SU-DHL-6 (cell line): Measurements from ENCODE around the gene STK11.

Experiments used
- H2AFZ ChIP-seq: fragments of 200-600 bp; sonication (generic); 2 replicates; pipeline ENCODE4 v1.6.1; 2014; ENCODE audit warnings: low read depth, mild to moderate bottlenecking, moderate library complexity, mixed read lengths, antibody characterized with exemption, low read length; ENCODE audit not compliant: severe bottlenecking
- H3F3A ChIP-seq: fragments of 200-600 bp; shearing (Covaris generic); 2 replicates; pipeline ENCODE4 v1.6.0; 2016; ENCODE audit warnings: antibody characterized with exemption, mild to moderate bottlenecking; ENCODE audit not compliant: insufficient read depth
- H3K27ac ChIP-seq: fragments of 200-600 bp; sonication (generic); 2 replicates; pipeline ENCODE4 v1.5.1; 2016; ENCODE audit warnings: low read depth, mild to moderate bottlenecking, low read length, moderate library complexity, mixed read lengths
- H3K27me3 ChIP-seq: fragments of 200-600 bp; sonication (generic), shearing (Covaris generic); 2 replicates; pipeline ENCODE4 v1.6.0; 2014; ENCODE audit warnings: mild to moderate bottlenecking, low read length
- H3K36me3 ChIP-seq: fragments of 200-600 bp; sonication (generic); 2 replicates; pipeline ENCODE4 v1.6.1; 2014; ENCODE audit warnings: mild to moderate bottlenecking, low read length, mixed read lengths
- H3K4me2 ChIP-seq: fragments of 300-600, 200-600 bp; shearing (Covaris generic), sonication (generic); 2 replicates; pipeline ENCODE4 v1.6.0; 2014; ENCODE audit warnings: low read length, low read depth, mild to moderate bottlenecking; ENCODE audit not compliant: poor library complexity, severe bottlenecking
- H3K4me3 ChIP-seq: fragments of 200-600 bp; sonication (generic); 2 replicates; pipeline ENCODE4 v1.5.1; 2014; ENCODE audit warnings: antibody characterized with exemption, low read length, mild to moderate bottlenecking, mixed read lengths; ENCODE audit not compliant: insufficient read depth, poor library complexity, severe bottlenecking
- H3K79me2 ChIP-seq: fragments of 200-600 bp; sonication (generic); 2 replicates; pipeline ENCODE4 v1.6.1; 2014; ENCODE audit warnings: mild to moderate bottlenecking, low read length, moderate library complexity; ENCODE audit not compliant: insufficient read depth
- H3K9ac ChIP-seq: fragments of 200-600 bp; sonication (generic); 2 replicates; pipeline ENCODE4 v1.7.0; 2014; ENCODE audit warnings: mild to moderate bottlenecking, low read length
- H3K9me2 ChIP-seq: fragments of 200-600 bp; sonication (generic); replicated peaks from 2 replicates; pipeline ENCODE4 v1.6.1; 2014; ENCODE audit warnings: low read length; ENCODE audit not compliant: insufficient read depth
- H3K9me3 ChIP-seq: fragments of 200-600 bp; sonication (generic); 2 replicates; pipeline ENCODE4 v1.6.1; 2014; ENCODE audit warnings: low read length, mixed read lengths; ENCODE audit not compliant: insufficient read depth
- H4K20me1 ChIP-seq: fragments of 200-600 bp; sonication (generic); 2 replicates; pipeline ENCODE4 v1.6.1; 2014; ENCODE audit warnings: low read depth, mild to moderate bottlenecking, antibody characterized with exemption, low read length, moderate library complexity, mixed read lengths
- EZH2phosphoT487 ChIP-seq: fragments of 200-600 bp; sonication (generic), shearing (Covaris generic); conservative IDR thresholded peaks from 2 replicates; pipeline ENCODE4 v1.6.1; 2018; ENCODE audit warnings: mild to moderate bottlenecking, antibody characterized with exemption, low read length, moderate library complexity, mixed read lengths
- TF ChIP-seq, protein P1 (sequence below): fragments of 200-600 bp; sonication (generic); IDR thresholded peaks from one replicate; pipeline ENCODE4 v1.5.1; 2017; ENCODE audit warnings: antibody characterized with exemption, mild to moderate bottlenecking, low read length, moderate library complexity; ENCODE audit not compliant: insufficient read depth, poor library complexity, severe bottlenecking

The STK11 gene

DNA sequence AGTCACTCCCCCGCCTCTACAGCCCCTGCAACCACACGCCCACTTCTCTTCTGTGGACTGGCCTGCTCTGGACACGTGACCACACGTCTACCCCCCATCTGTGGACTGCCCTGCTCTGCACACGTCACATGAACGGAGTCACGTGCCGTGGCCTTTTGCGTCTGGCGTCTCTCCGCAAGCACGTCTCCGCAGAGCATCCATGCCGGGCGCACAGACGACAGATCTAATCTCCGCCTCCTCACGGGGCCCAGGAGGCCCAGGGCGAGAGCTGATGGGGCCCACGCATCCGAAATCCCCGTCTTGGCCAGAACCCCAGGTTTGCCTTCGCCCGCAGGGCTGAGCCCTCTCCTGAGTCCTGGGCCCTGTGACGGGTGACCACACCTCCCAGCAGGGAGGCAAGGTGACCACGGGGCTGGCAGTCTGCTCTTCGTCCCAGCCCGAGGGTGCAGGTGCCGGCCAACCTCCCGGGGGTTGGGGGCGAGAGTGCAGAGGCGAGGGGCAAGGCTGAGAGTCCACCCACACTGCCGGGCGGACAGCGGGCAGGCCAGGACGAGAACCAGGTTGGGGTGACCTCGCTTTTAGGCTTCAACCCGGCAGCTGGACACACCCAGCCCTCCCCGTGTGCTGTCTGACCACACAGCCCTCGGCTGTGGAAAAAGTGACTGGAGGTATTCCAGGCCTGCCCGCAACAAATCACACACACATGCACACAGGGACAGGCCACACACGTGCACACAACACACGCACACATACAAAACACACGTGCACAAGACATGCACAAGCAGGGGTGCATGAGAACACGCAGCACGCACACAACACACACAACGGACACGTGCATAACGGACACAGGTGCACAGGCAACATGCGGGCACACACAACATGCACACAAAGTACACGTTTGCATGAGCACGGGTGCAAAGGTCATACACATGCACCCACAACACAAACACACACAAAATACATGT is 35.4 kb upstream of the STK11 start:
- Histone ChIP-seq H4K20me1 (no peaks in the 10 kb centered on the region), H2AFZ (no peak overlapping the region), H3F3A (0 out of 2 replicates have a peak, but pooled peaks cover 5% of the 10 kb centered on the region), H3K36me3 (no peaks in the 10 kb centered on the region), H3K4me2 (no peak overlapping the region), H3K27me3 (no peaks in the 10 kb centered on the region), H3K27ac (no peak overlapping the region), H3K9me2 (no peaks in the 10 kb centered on the region), H3K9ac (no peak overlapping the region), H3K4me3 (no peak overlapping the region), H3K9me3 (no peaks in the 10 kb centered on the region), H3K79me2 (peaks cover 34% of the 10 kb centered on the region)
- TF ChIP-seq, protein P1, sequence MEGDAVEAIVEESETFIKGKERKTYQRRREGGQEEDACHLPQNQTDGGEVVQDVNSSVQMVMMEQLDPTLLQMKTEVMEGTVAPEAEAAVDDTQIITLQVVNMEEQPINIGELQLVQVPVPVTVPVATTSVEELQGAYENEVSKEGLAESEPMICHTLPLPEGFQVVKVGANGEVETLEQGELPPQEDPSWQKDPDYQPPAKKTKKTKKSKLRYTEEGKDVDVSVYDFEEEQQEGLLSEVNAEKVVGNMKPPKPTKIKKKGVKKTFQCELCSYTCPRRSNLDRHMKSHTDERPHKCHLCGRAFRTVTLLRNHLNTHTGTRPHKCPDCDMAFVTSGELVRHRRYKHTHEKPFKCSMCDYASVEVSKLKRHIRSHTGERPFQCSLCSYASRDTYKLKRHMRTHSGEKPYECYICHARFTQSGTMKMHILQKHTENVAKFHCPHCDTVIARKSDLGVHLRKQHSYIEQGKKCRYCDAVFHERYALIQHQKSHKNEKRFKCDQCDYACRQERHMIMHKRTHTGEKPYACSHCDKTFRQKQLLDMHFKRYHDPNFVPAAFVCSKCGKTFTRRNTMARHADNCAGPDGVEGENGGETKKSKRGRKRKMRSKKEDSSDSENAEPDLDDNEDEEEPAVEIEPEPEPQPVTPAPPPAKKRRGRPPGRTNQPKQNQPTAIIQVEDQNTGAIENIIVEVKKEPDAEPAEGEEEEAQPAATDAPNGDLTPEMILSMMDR, result no peak
- TF ChIP-seq EZH2phosphoT487, result no peak

DNA sequence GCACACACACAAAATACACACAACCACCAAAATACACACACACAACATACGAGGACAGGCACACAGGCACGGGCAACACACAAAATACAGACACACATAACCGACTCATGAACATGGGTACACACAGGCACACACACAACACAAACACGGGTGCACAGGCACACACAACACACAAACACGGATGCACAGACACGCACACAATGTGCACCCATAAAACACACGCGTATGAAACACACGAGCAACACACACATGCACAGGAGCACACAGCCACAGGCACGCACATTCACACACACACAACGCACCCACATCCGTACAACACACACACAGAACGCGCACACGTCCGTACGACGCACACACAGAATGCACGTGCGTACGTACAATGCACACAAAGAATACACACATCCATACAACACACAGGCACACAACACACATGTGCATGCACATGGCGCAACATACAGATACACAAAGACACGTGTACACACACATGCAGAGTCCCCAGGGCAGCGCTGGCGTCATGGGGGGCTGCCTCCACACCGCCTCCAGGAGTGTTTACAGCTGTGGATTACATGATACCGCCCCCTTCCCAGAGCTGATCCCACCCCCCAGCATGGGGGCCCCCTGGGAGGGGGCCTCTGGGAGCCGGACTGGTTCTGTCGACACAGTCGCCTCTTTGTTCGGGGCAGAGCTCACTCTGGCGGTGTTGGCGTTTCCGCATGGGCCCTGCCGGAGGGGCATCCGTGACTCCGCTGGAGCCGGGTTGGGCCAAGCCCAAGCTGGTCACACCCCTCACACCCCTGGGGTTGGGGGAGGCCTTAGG is 34.4 kb upstream of the STK11 start:
- no peaks in the 10 kb centered on the region for H3K36me3 ChIP-seq
- no peaks in the 10 kb centered on the region for H3K9me3 ChIP-seq
- no peak overlapping the region for H3K9ac ChIP-seq
- no peaks in the 10 kb centered on the region for H3K27me3 ChIP-seq
- H4K20me1 ChIP-seq, result no peaks in the 10 kb centered on the region
- H3F3A ChIP-seq, result 0 out of 2 replicates have a peak, but pooled peaks cover 5% of the 10 kb centered on the region
- no peak overlapping the region for H3K27ac ChIP-seq
- H3K4me3 ChIP-seq, result no peak overlapping the region
- H3K4me2 ChIP-seq, result no peak overlapping the region
- TF ChIP-seq, protein P1, result no peak
- no peak for TF ChIP-seq EZH2phosphoT487
- no peak overlapping the region for H2AFZ ChIP-seq
- peaks cover 34% of the 10 kb centered on the region for H3K79me2 ChIP-seq
- H3K9me2 ChIP-seq, result no peaks in the 10 kb centered on the region

DNA sequence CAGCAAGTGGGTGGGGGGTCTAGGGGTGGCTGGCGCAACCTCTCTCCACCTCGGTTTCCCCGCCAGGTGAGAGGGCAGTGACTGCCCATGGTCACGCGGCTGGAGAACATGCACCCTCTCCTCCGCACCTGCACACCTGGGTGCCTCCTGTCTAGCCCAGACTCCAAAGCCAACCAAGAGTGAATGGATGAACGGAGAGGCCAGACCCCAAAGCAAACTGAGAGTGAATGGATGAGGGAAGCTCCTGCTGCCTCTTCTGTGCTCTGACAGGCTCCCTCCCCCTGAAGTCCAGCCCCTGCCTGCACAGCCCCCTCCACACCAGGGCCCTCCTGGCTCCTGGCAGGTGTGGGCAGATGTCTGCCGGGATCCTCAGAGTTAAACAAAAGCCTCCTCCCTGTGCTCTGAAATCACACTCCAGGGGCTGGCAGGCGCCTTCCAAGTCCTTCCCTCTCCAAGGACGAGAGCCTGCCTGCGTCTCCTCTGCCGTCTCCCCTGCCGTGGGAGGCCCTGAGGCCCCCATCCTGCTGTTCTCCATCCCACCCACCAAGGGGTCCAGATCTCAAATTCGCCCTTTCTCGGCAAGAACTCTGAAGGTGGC is 33.7 kb upstream of the STK11 start:
- H3K36me3 ChIP-seq, result no peaks in the 10 kb centered on the region
- no peak overlapping the region for H2AFZ ChIP-seq
- H3K9me2 ChIP-seq, result no peaks in the 10 kb centered on the region
- no peak overlapping the region for H3K9ac ChIP-seq
- H3K79me2 ChIP-seq, result peaks cover 34% of the 10 kb centered on the region
- peak overlapping the region; percentile 88 for H3K4me2 ChIP-seq
- TF ChIP-seq EZH2phosphoT487, result no peak
- TF ChIP-seq, protein P1, result no peak
- H3K9me3 ChIP-seq, result no peaks in the 10 kb centered on the region
- no peak overlapping the region for H3K27ac ChIP-seq
- no peaks in the 10 kb centered on the region for H3K27me3 ChIP-seq
- no peak overlapping the region for H3K4me3 ChIP-seq
- no peaks in the 10 kb centered on the region for H4K20me1 ChIP-seq
- H3F3A ChIP-seq, result 0 out of 2 replicates have a peak, but pooled peaks cover 5% of the 10 kb centered on the region
